ENCODE results near the gene MAP3K13. TPM values are rescaled to one million over a fixed set of nuclear protein-coding genes. Genes with fewer than 3 reads are reported as not detected.

The MAP3K13 gene
- total and polyA plus RNA-seq, 2 of the 13 experiments (the other 11 are each of a cell fraction or from before 2014, with no cell fraction given), result 24.2 to 26.5 TPM

DNA sequence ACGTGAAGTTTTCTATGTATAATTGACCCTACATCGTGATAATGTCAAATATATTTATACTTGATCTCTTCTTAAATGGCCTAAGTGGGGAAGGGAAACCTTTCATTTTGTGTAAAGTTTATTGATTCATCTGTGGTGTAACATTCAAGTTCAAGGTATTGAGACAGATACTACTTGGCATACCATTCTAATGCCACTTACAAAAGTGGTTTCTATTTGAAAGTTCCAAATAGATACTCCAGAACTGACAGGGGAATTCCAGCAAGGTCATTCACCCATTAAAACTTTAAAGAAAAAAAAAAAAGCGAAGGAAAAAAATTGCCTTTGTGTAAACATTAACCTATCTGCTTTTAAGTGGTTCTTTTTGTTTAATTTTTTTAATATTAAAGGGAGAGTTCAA, 45.3 kb upstream of the MAP3K13 start:
- intact Hi-C loops (cut with micrococcal nuclease; ENCODE audit: unreplicated experiment) (no loop called here), in situ Hi-C loops (cut with HindIII; ENCODE audit: extremely low pct_ligation_motif_present, low pct_unique_long_range_greater_than_20kb) (no loop called here)
- BruUV-seq (replicated peaks), result no TSS peak
- Histone ChIP-seq H2AFZ (ENCODE audit: low read length) (no peak overlapping the region), H3K36me3 (replicated peaks in 1 of 2; ENCODE audit: control insufficient read depth in 1 of 2, insufficient read depth in 2 of 2, low read length in 2 of 2) (no peaks in the 10 kb centered on the region), H3K4me3 (replicated peaks in 1 of 3; ENCODE audit: insufficient read depth in 1 of 3, low read depth in 2 of 3, low read length in 3 of 3) (peak overlapping the region in 2 of 3 experiments; percentile 17 to 25; a peak in 2 of 6 replicates), H3K79me2 (ENCODE audit: insufficient read depth, low read length) (no peaks in the 10 kb centered on the region), H3K4me1 (ENCODE audit: insufficient read depth, low read length) (peaks cover 36% of the 10 kb centered on the region), H3K9ac (ENCODE audit: insufficient read depth, low read depth, low read length) (no peak overlapping the region), H3K9me3 (ENCODE audit: low read length) (no peaks in the 10 kb centered on the region), H3K27me3 (ENCODE audit: control insufficient read depth in 1 of 2, insufficient read depth in 2 of 2, low read length in 2 of 2) (no peaks in the 10 kb centered on the region), H4K20me1 (ENCODE audit: insufficient read depth, low read length) (no peaks in the 10 kb centered on the region), H3K27ac (ENCODE audit: extremely low read length, insufficient read depth, low read length) (peak overlapping the region; percentile 34), H3K4me2 (ENCODE audit: low read depth, low read length) (peak overlapping the region; percentile 52)
- DNase-seq (ENCODE audit: low spot score), result peak; percentile 66
- 8% methylated on average over 3 of the region's 3 CpGs for WGBS (ENCODE audit: low lambda C conversion rate)
- POLR2A ChIA-PET, result interaction anchor here (1.3 to 2.1 kb wide), 2 partner anchors 11 to 13 kb away, joined by 3 to 10 read pairs; no protein-coding TSS in a partner anchor
- peak; percentile 61; the same call in 2 of the 3 replicates for ATAC-seq
- CTCF ChIA-PET (ENCODE audit: low intra/inter-chr PET ratio, low total read pairs), result no interaction called here
- FAIRE-seq, result peak; percentile 55
- TF ChIP-seq, protein P1, sequence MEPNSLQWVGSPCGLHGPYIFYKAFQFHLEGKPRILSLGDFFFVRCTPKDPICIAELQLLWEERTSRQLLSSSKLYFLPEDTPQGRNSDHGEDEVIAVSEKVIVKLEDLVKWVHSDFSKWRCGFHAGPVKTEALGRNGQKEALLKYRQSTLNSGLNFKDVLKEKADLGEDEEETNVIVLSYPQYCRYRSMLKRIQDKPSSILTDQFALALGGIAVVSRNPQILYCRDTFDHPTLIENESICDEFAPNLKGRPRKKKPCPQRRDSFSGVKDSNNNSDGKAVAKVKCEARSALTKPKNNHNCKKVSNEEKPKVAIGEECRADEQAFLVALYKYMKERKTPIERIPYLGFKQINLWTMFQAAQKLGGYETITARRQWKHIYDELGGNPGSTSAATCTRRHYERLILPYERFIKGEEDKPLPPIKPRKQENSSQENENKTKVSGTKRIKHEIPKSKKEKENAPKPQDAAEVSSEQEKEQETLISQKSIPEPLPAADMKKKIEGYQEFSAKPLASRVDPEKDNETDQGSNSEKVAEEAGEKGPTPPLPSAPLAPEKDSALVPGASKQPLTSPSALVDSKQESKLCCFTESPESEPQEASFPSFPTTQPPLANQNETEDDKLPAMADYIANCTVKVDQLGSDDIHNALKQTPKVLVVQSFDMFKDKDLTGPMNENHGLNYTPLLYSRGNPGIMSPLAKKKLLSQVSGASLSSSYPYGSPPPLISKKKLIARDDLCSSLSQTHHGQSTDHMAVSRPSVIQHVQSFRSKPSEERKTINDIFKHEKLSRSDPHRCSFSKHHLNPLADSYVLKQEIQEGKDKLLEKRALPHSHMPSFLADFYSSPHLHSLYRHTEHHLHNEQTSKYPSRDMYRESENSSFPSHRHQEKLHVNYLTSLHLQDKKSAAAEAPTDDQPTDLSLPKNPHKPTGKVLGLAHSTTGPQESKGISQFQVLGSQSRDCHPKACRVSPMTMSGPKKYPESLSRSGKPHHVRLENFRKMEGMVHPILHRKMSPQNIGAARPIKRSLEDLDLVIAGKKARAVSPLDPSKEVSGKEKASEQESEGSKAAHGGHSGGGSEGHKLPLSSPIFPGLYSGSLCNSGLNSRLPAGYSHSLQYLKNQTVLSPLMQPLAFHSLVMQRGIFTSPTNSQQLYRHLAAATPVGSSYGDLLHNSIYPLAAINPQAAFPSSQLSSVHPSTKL (CRISPR knock-in tag; IDR thresholded peaks at IDR 0.05), result peak; percentile 74
- TF ChIP-seq, protein P2, sequence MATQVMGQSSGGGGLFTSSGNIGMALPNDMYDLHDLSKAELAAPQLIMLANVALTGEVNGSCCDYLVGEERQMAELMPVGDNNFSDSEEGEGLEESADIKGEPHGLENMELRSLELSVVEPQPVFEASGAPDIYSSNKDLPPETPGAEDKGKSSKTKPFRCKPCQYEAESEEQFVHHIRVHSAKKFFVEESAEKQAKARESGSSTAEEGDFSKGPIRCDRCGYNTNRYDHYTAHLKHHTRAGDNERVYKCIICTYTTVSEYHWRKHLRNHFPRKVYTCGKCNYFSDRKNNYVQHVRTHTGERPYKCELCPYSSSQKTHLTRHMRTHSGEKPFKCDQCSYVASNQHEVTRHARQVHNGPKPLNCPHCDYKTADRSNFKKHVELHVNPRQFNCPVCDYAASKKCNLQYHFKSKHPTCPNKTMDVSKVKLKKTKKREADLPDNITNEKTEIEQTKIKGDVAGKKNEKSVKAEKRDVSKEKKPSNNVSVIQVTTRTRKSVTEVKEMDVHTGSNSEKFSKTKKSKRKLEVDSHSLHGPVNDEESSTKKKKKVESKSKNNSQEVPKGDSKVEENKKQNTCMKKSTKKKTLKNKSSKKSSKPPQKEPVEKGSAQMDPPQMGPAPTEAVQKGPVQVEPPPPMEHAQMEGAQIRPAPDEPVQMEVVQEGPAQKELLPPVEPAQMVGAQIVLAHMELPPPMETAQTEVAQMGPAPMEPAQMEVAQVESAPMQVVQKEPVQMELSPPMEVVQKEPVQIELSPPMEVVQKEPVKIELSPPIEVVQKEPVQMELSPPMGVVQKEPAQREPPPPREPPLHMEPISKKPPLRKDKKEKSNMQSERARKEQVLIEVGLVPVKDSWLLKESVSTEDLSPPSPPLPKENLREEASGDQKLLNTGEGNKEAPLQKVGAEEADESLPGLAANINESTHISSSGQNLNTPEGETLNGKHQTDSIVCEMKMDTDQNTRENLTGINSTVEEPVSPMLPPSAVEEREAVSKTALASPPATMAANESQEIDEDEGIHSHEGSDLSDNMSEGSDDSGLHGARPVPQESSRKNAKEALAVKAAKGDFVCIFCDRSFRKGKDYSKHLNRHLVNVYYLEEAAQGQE (IDR thresholded peaks at IDR 0.05; ENCODE audit: borderline replicate concordance in 1 of 2, low read depth in 1 of 2, low read length in 2 of 2), result no peak
- no peak for TF ChIP-seq ZNF253 (CRISPR knock-in tag; IDR thresholded peaks at IDR 0.05; ENCODE audit: borderline replicate concordance)
- TF ChIP-seq, protein P3, sequence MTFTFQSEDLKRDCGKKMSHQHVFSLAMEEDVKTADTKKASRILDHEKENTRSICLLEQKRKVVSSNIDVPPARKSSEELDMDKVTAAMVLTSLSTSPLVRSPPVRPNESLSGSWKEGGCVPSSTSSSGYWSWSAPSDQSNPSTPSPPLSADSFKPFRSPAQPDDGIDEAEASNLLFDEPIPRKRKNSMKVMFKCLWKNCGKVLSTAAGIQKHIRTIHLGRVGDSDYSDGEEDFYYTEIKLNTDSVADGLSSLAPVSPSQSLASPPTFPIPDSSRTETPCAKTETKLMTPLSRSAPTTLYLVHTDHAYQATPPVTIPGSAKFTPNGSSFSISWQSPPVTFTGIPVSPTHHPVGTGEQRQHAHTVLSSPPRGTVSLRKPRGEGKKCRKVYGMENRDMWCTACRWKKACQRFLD (CRISPR knock-in tag; IDR thresholded peaks at IDR 0.05; ENCODE audit: borderline replicate concordance), result no peak
- TF ChIP-seq ZNF484 (CRISPR knock-in tag; IDR thresholded peaks at IDR 0.05; ENCODE audit: borderline replicate concordance, low read depth), result no peak
- TF ChIP-seq, protein P4, sequence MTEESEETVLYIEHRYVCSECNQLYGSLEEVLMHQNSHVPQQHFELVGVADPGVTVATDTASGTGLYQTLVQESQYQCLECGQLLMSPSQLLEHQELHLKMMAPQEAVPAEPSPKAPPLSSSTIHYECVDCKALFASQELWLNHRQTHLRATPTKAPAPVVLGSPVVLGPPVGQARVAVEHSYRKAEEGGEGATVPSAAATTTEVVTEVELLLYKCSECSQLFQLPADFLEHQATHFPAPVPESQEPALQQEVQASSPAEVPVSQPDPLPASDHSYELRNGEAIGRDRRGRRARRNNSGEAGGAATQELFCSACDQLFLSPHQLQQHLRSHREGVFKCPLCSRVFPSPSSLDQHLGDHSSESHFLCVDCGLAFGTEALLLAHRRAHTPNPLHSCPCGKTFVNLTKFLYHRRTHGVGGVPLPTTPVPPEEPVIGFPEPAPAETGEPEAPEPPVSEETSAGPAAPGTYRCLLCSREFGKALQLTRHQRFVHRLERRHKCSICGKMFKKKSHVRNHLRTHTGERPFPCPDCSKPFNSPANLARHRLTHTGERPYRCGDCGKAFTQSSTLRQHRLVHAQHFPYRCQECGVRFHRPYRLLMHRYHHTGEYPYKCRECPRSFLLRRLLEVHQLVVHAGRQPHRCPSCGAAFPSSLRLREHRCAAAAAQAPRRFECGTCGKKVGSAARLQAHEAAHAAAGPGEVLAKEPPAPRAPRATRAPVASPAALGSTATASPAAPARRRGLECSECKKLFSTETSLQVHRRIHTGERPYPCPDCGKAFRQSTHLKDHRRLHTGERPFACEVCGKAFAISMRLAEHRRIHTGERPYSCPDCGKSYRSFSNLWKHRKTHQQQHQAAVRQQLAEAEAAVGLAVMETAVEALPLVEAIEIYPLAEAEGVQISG (CRISPR knock-in tag; IDR thresholded peaks at IDR 0.05), result no peak
- TF ChIP-seq PHF20 (CRISPR knock-in tag; IDR thresholded peaks at IDR 0.05), result no peak
- TF ChIP-seq ZNF75D (CRISPR knock-in tag; IDR thresholded peaks at IDR 0.05; ENCODE audit: borderline replicate concordance), result no peak
- no peak for TF ChIP-seq SALL2 (CRISPR knock-in tag; IDR thresholded peaks at IDR 0.05)
- no peak for TF ChIP-seq ZNF510 (CRISPR knock-in tag; IDR thresholded peaks at IDR 0.05; ENCODE audit: low read depth)
- no peak for TF ChIP-seq ZNF83 (CRISPR knock-in tag; IDR thresholded peaks at IDR 0.05; ENCODE audit: borderline replicate concordance)
- no peak for TF ChIP-seq HES4 (CRISPR knock-in tag; IDR thresholded peaks at IDR 0.05; ENCODE audit: borderline replicate concordance)

All from HepG2 (cell line).